K562 (cell line): ENCODE results near the gene CRADD. TPM values are rescaled to one million over a fixed set of nuclear protein-coding genes. Genes with fewer than 3 reads are reported as not detected.

Experiments
- ESRRA ChIP-seq: fragments of 450-650 bp; IDR thresholded peaks from 2 replicates; pipeline ENCODE4 v1.6.1; 2014; ENCODE audit warnings: low read depth, mild to moderate bottlenecking, moderate library complexity, borderline replicate concordance
- FUS ChIP-seq: fragments of 200-400 bp; formaldehyde crosslinking; optimal IDR thresholded peaks from 2 replicates; pipeline ENCODE3; 2017; ENCODE audit warnings: low read depth, low read length
- GTF2B ChIP-seq: IDR thresholded peaks from 2 replicates; pipeline ENCODE4 v1.6.1; 2011; ENCODE audit not compliant: insufficient read length; ENCODE audit errors: extremely low read depth
- GTF2F1 ChIP-seq: IDR thresholded peaks from 2 replicates; pipeline ENCODE4 v1.6.1; 2011; ENCODE audit warnings: low read depth, low read length, improper control_type of control experiment
- HNRNPL ChIP-seq: fragments of 200-400 bp; formaldehyde crosslinking; IDR thresholded peaks from 2 replicates; pipeline ENCODE4 v1.6.1; 2017; ENCODE audit warnings: low read depth, mild to moderate bottlenecking, low read length
- JUNB ChIP-seq: fragments of 450-650 bp; formaldehyde crosslinking; conservative IDR thresholded peaks from 2 replicates; pipeline ENCODE4 v1.4.0; 2020; ENCODE audit warnings: mild to moderate bottlenecking
- KDM2B ChIP-seq: fragments of 250-450 bp; sonication (Bioruptor Pico); IDR thresholded peaks from 2 replicates; pipeline ENCODE4 v1.8.0; 2021; ENCODE audit warnings: mild to moderate bottlenecking, moderate library complexity
- KLF1 ChIP-seq: fragments of 450-650 bp; IDR thresholded peaks from 2 replicates; pipeline ENCODE4 v1.6.1; 2016; ENCODE audit warnings: missing genetic modification characterization, missing compliant biosample characterization
- LARP7 ChIP-seq: fragments of 450-650 bp; IDR thresholded peaks from 2 replicates; pipeline ENCODE4 v1.6.1; 2016
- LCOR ChIP-seq: sonication (generic); formaldehyde crosslinking; IDR thresholded peaks from 2 replicates; pipeline ENCODE4 v1.8.0; 2022; ENCODE audit warnings: mild to moderate bottlenecking, missing genetic modification reagents
- MLX ChIP-seq, 2 experiments: fragments of 450-650 bp in 1 of 2; sonication (generic) in 1 of 2; formaldehyde crosslinking; conservative IDR thresholded peaks; 2 replicates each; pipeline versions ENCODE4 v1.4.0 to v1.8.1; 2020 to 2022; ENCODE audit warnings: mild to moderate bottlenecking in 1 of 2, missing genetic modification reagents in 1 of 2
- RCOR1 ChIP-seq, 2 experiments: IDR thresholded peaks; 2 replicates each; pipeline ENCODE4 v1.6.1; 2012; ENCODE audit warnings: low read depth in 2 of 2, low read length in 2 of 2, borderline replicate concordance in 1 of 2, improper control_type of control experiment in 1 of 2
- TBL1XR1 ChIP-seq, 2 experiments: IDR thresholded peaks; 2 replicates each; pipeline ENCODE4 v1.6.1; 2012; ENCODE audit warnings: improper control_type of control experiment in 2 of 2, low read length in 2 of 2, mild to moderate bottlenecking in 1 of 2
- U2AF1 ChIP-seq: fragments of 200-400 bp; formaldehyde crosslinking; optimal IDR thresholded peaks from 2 replicates; pipeline ENCODE3; 2017; ENCODE audit warnings: mild to moderate bottlenecking, low read depth, low read length, moderate library complexity
- XRCC4 ChIP-seq: IDR thresholded peaks from one replicate; pipeline ENCODE4 v1.6.1; 2011; ENCODE audit not compliant: insufficient read depth, insufficient read length; ENCODE audit errors: extremely low read depth
- YBX1 ChIP-seq: fragments of 450-650 bp; IDR thresholded peaks from 2 replicates; pipeline ENCODE4 v1.7.1; 2016; ENCODE audit warnings: mild to moderate bottlenecking
- ZFP1 ChIP-seq: fragments of 450-650 bp; formaldehyde crosslinking; IDR thresholded peaks from 2 replicates; pipeline ENCODE4 v1.4.0; 2020; ENCODE audit warnings: mild to moderate bottlenecking, mixed read lengths
- ZKSCAN1 ChIP-seq: fragments of 150-350 bp; IDR thresholded peaks from 2 replicates; pipeline ENCODE4 v1.6.1; 2016; ENCODE audit warnings: low read depth, low read length
- ZNF184 ChIP-seq: sonication (generic); formaldehyde crosslinking; IDR thresholded peaks from 2 replicates; pipeline ENCODE4 v1.5.0; 2020; ENCODE audit warnings: missing genetic modification reagents
- ZNF282 ChIP-seq: sonication (generic); formaldehyde crosslinking; IDR thresholded peaks from 2 replicates; pipeline ENCODE4 v1.8.1; 2023; ENCODE audit warnings: missing genetic modification reagents
- ZNF609 ChIP-seq: sonication (generic); formaldehyde crosslinking; IDR thresholded peaks from 2 replicates; pipeline ENCODE4 v1.8.1; 2023; ENCODE audit warnings: missing genetic modification reagents, mild to moderate bottlenecking, borderline replicate concordance
- ZNF695 ChIP-seq: fragments of 450-650 bp; formaldehyde crosslinking; IDR thresholded peaks from 2 replicates; pipeline ENCODE4 v1.4.0; 2020; ENCODE audit warnings: mild to moderate bottlenecking, moderate library complexity
- polyA plus RNA-seq, 8 experiments: library from polyadenylated mRNA; depleted of rRNA in 4 of 8; stranded (reverse) in 5 of 8; unstranded in 3 of 8; fragments of >200 nt; fragmentation: Nextera tagmentation in 2 of 8; fragmentation: Illumina TruSeq in 1 of 8; extraction: Ambion mirVana in 2 of 8; extraction: Trizol in 1 of 8; gene quantifications; 2 replicates each; pipeline versions ENCODE4 v1.2.1 to v1.2.3, GENCODE V29; 2011 to 2014; ENCODE audit warnings: inconsistent platforms in 1 of 8, missing spikeins in 1 of 8
- total RNA-seq, 7 experiments: library from RNA; depleted of rRNA in 6 of 7; stranded (reverse); fragments of >200 nt in 6 of 7; fragmentation: Illumina TruSeq in 2 of 7; extraction: Trizol in 2 of 7; gene quantifications; 2 replicates each; pipeline versions ENCODE4 v1.2.1 to v1.2.3, GENCODE V29; 2011 to 2021; ENCODE audit warnings: low replicate concordance in 1 of 7
- TF ChIP-seq, protein P1 (sequence below): fragments of 450-650 bp; IDR thresholded peaks from 2 replicates; pipeline ENCODE4 v1.6.1; 2016; ENCODE audit warnings: borderline replicate concordance

The CRADD gene
- total and polyA plus RNA-seq, 9 of the 15 experiments (the other 6 are each of a cell fraction or from before 2014, with no cell fraction given): 20.5 to 41.1 (median 25.9) TPM

- TF ChIP-seq ESRRA (peak; percentile 62; the same call in 1 of the 2 replicates), YBX1 (no peak), KLF1 (peak; percentile 66; the same call in 1 of the 2 replicates), ZNF695 (CRISPR knock-in tag) (no peak), U2AF1 (no peak), LARP7 (no peak), MLX (CRISPR knock-in tag; conservative IDR thresholded peaks at IDR 0.05) (no peak), JUNB (CRISPR knock-in tag) (no peak), KDM2B (CRISPR knock-in tag) (no peak), LCOR (no peak), FUS (no peak), TBL1XR1 (IDR thresholded peaks at IDR 0.05; ENCODE audit: low read length in 2 of 2) (0 out of 4 replicates have a peak, but pooled peaks of 1 of the 2 experiments have one; percentile 30), RCOR1 (IDR thresholded peaks at IDR 0.05; ENCODE audit: borderline replicate concordance in 1 of 2, low read depth in 2 of 2, low read length in 2 of 2) (peak in 1 of 2 experiments; percentile 93; a peak in 3 of 4 replicates), GTF2B (no peak), HNRNPL (no peak), ZFP1 (no peak), ZNF609 (no peak), ZNF282 (CRISPR knock-in tag) (no peak), ZNF184 (CRISPR knock-in tag) (no peak), GTF2F1 (no peak), ZKSCAN1 (no peak), XRCC4 (no peak)
- TF ChIP-seq, protein P1, sequence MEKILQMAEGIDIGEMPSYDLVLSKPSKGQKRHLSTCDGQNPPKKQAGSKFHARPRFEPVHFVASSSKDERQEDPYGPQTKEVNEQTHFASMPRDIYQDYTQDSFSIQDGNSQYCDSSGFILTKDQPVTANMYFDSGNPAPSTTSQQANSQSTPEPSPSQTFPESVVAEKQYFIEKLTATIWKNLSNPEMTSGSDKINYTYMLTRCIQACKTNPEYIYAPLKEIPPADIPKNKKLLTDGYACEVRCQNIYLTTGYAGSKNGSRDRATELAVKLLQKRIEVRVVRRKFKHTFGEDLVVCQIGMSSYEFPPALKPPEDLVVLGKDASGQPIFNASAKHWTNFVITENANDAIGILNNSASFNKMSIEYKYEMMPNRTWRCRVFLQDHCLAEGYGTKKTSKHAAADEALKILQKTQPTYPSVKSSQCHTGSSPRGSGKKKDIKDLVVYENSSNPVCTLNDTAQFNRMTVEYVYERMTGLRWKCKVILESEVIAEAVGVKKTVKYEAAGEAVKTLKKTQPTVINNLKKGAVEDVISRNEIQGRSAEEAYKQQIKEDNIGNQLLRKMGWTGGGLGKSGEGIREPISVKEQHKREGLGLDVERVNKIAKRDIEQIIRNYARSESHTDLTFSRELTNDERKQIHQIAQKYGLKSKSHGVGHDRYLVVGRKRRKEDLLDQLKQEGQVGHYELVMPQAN: no peak
Observed at GRCh38 chr12:93938317-93938716, 261.1 kb downstream of the CRADD start (continued).
